Measurements from ENCODE around the gene FGGY.

GRCh38 chr1:59751004-59751395 lies 454.1 kb downstream of the FGGY start:
- TF ChIP-seq CTCF (IDR thresholded peaks at IDR 0.05 in 4 of 5, conservative IDR thresholded peaks at IDR 0.05 in 1 of 5) (no peak), POLR2A (IDR thresholded peaks at IDR 0.05) (no peak)
